ENCODE data around the gene DLGAP1. TPM values are rescaled to one million over a fixed set of nuclear protein-coding genes. Genes with fewer than 3 reads are reported as not detected.

DLGAP1 gene
- total RNA-seq, 1 donor from 2014 or later, result 3.7 TPM

DNA sequence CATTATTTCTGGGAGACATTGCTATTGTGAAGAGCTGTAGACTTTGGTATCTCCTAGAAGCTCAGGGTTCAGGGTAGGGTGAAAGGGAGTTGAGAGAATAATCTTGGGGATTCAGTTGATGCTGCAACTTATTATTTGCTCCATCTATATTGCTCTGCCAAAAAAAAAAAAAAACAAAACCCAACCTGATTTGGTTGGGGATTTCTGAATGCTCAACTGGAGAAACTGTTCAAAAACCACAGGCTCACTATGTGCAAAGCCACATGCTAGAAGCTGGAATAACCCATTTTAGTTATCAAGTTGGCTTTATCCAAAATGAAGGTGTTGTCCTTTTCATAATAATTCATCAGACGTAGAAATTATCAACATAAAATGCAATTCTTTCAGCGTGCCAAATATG, 696.0 kb downstream of the DLGAP1 start:
- peaks cover 9% of the 10 kb centered on the region for H3K4me1 Mint-ChIP-seq (ENCODE audit: unreplicated experiment)
- H3K9me3 Mint-ChIP-seq, result peaks cover 5% of the 10 kb centered on the region
- H3K27ac Mint-ChIP-seq, result no peak overlapping the region
- TF ChIP-seq, protein P1, sequence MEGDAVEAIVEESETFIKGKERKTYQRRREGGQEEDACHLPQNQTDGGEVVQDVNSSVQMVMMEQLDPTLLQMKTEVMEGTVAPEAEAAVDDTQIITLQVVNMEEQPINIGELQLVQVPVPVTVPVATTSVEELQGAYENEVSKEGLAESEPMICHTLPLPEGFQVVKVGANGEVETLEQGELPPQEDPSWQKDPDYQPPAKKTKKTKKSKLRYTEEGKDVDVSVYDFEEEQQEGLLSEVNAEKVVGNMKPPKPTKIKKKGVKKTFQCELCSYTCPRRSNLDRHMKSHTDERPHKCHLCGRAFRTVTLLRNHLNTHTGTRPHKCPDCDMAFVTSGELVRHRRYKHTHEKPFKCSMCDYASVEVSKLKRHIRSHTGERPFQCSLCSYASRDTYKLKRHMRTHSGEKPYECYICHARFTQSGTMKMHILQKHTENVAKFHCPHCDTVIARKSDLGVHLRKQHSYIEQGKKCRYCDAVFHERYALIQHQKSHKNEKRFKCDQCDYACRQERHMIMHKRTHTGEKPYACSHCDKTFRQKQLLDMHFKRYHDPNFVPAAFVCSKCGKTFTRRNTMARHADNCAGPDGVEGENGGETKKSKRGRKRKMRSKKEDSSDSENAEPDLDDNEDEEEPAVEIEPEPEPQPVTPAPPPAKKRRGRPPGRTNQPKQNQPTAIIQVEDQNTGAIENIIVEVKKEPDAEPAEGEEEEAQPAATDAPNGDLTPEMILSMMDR (conservative IDR thresholded peaks at IDR 0.05), result no peak
- H3K4me3 Mint-ChIP-seq, result no peak overlapping the region
- no peak for DNase-seq (ENCODE audit: extremely low spot score, unreplicated experiment)
- no peaks in the 10 kb centered on the region for H3K27me3 Mint-ChIP-seq
- H3K36me3 Mint-ChIP-seq, result no peaks in the 10 kb centered on the region

DNA sequence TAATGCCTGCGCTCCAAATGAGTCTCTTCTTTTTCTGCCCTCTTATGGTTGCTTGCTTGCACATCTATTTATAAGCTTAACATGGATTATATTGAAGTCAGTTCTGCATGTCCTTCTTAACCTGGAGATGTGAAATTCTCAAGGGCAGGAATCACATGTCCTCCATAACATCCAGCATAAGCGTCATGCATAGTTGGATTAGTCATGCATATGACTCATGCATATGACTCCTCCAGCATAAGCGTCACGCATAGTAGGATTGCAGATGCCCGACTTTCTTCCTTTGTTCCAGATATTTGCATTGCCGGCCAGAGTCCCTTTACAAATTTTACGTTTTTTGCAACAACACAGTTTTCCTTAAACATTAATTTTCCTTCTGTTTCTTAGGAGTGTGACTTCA, 696.6 kb downstream of the DLGAP1 start:
- Mint-ChIP-seq H3K27ac (no peak overlapping the region), H3K4me1 (ENCODE audit: unreplicated experiment) (peaks cover 9% of the 10 kb centered on the region), H3K4me3 (no peak overlapping the region), H3K9me3 (peaks cover 5% of the 10 kb centered on the region), H3K36me3 (no peaks in the 10 kb centered on the region), H3K27me3 (no peaks in the 10 kb centered on the region)
- no peak for DNase-seq (ENCODE audit: extremely low spot score, unreplicated experiment)
- TF ChIP-seq, protein P1 (conservative IDR thresholded peaks at IDR 0.05), result no peak

DNA sequence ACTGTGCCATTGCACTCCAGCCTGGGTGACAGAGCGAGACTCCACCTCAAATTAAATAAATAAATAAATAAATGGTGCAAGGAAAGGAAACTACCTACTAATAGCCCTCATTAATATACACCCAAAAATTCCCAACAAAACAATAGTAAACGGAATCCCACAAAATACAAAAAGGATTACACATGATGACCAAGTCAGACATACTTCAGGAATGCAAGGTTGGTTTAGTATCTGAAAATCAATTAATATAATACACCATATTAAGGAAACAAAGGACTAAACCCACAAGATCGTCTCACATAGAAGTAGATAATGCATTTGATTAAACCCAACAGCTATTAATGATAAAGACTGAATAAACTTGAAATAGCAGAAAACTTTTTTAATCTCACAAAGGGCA, 697.7 kb downstream of the DLGAP1 start:
- Mint-ChIP-seq H3K27me3 (no peaks in the 10 kb centered on the region), H3K27ac (no peak overlapping the region), H3K9me3 (peaks cover 5% of the 10 kb centered on the region), H3K4me1 (ENCODE audit: unreplicated experiment) (peaks cover 9% of the 10 kb centered on the region), H3K4me3 (no peak overlapping the region), H3K36me3 (no peaks in the 10 kb centered on the region)
- no peak for DNase-seq (ENCODE audit: extremely low spot score, unreplicated experiment)
- TF ChIP-seq, protein P1 (conservative IDR thresholded peaks at IDR 0.05), result no peak

DNA sequence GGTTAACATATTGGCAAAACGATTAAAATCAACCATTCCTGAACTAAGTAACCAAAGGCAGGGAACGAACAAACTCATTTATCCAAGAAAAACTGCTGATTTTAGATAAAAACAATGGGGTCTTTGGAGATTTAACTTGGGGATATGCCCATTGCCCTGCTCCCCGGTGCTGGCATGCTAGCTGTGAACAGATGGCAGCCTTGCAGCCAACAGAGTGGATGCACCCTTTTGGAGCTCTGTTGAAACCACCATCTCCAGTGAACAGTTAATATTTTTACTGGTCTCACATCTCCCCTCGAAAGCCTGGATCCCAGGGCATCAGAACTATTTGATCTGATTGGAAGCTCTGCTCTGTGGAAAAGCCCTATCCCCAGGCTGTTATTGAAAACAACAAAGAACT, 702.0 kb downstream of the DLGAP1 start:
- no peak overlapping the region for H3K27ac Mint-ChIP-seq
- DNase-seq (ENCODE audit: extremely low spot score, unreplicated experiment), result no peak
- H3K36me3 Mint-ChIP-seq, result no peaks in the 10 kb centered on the region
- peaks cover 15% of the 10 kb centered on the region for H3K9me3 Mint-ChIP-seq
- H3K4me1 Mint-ChIP-seq (ENCODE audit: unreplicated experiment), result no peaks in the 10 kb centered on the region
- H3K27me3 Mint-ChIP-seq, result no peaks in the 10 kb centered on the region
- TF ChIP-seq, protein P1 (conservative IDR thresholded peaks at IDR 0.05), result no peak
- H3K4me3 Mint-ChIP-seq, result no peak overlapping the region

DNA sequence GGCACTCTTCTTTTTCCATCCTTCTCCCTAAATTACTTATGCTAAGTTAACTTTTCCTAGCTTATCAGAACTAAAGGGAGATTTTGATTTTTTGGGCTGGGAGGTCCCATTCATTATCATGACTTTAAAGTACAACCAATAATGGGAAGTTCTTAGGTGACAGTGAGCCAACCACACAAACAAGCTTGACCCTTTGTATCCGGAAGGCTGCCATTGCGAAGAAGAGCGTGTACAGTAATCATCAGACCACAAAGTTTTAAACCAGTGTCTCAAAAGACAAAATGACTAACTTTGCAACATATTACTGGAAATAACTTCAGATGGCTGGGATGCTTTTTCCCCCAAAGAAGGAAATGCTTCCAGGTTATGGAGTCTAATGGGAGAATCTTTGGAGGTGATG, 707.0 kb downstream of the DLGAP1 start:
- Mint-ChIP-seq H3K9me3 (peaks cover 10% of the 10 kb centered on the region), H3K36me3 (no peaks in the 10 kb centered on the region)
- TF ChIP-seq, protein P1 (conservative IDR thresholded peaks at IDR 0.05), result no peak

More for the DNA sequence above, 707.0 kb downstream of the DLGAP1 start:
- no peaks in the 10 kb centered on the region for H3K27me3 Mint-ChIP-seq
- no peak overlapping the region for H3K4me3 Mint-ChIP-seq
- H3K27ac Mint-ChIP-seq, result no peak overlapping the region
- no peaks in the 10 kb centered on the region for H3K4me1 Mint-ChIP-seq (ENCODE audit: unreplicated experiment)
- DNase-seq (ENCODE audit: extremely low spot score, unreplicated experiment), result no peak

Measured in type B pancreatic cell (in vitro differentiated cells).